OCI-LY1 (cell line): Measurements from ENCODE around the gene POLR3B.

Experiments
- H2AFZ ChIP-seq: fragments of 200-600 bp; sonication (generic), shearing (Covaris generic); 2 replicates; pipeline ENCODE4 v1.6.0; 2014; ENCODE audit warnings: antibody characterized with exemption, mild to moderate bottlenecking, low read length
- H3F3A ChIP-seq: fragments of 200-600 bp; sonication (generic), shearing (Covaris generic); 2 replicates; pipeline ENCODE4 v1.6.0; 2014; ENCODE audit warnings: mild to moderate bottlenecking, antibody characterized with exemption, low read length, moderate library complexity; ENCODE audit not compliant: insufficient read depth
- H3K27ac ChIP-seq: fragments of 200-600 bp; sonication (generic); 2 replicates; pipeline ENCODE4 v1.5.1; 2014; ENCODE audit warnings: low read length, mixed run types, mild to moderate bottlenecking, low read depth; ENCODE audit not compliant: poor library complexity, severe bottlenecking
- H3K27me3 ChIP-seq: fragments of 200-600 bp; sonication (generic); 2 replicates; pipeline ENCODE4 v1.6.0; 2014; ENCODE audit warnings: antibody characterized with exemption, mild to moderate bottlenecking, low read length, moderate library complexity; ENCODE audit not compliant: insufficient read depth
- H3K36me3 ChIP-seq: fragments of 200-600 bp; sonication (generic); 2 replicates; pipeline ENCODE4 v1.6.1; 2014; ENCODE audit warnings: mild to moderate bottlenecking, antibody characterized with exemption, low read length, moderate library complexity, mixed read lengths; ENCODE audit not compliant: insufficient read depth
- H3K4me1 ChIP-seq: fragments of 200-600 bp; sonication (generic); 2 replicates; pipeline ENCODE4 v1.5.1; 2014; ENCODE audit warnings: mild to moderate bottlenecking, low read length, moderate library complexity; ENCODE audit not compliant: insufficient read depth, severe bottlenecking
- H3K4me2 ChIP-seq: fragments of 200-600 bp; sonication (generic), shearing (Covaris generic); 2 replicates; pipeline ENCODE4 v1.6.1; 2014; ENCODE audit warnings: low read length
- H3K4me3 ChIP-seq: fragments of 200-600 bp; sonication (generic); 2 replicates; pipeline ENCODE4 v1.5.1; 2014; ENCODE audit warnings: low read length, low read depth, mild to moderate bottlenecking, mixed read lengths; ENCODE audit not compliant: poor library complexity, severe bottlenecking
- H3K79me2 ChIP-seq: fragments of 200-600 bp; shearing (Covaris generic); 2 replicates; pipeline ENCODE4 v1.6.1; 2016; ENCODE audit warnings: mixed run types, low read length, mixed read lengths; ENCODE audit not compliant: insufficient read depth
- H3K9ac ChIP-seq: fragments of 200-600 bp; sonication (generic), shearing (Covaris generic); 2 replicates; pipeline ENCODE4 v1.6.1; 2014; ENCODE audit warnings: mild to moderate bottlenecking, low read length, mixed read lengths
- H3K9me2 ChIP-seq: fragments of 200-600 bp; sonication (generic), shearing (Covaris generic); 2 replicates; pipeline ENCODE4 v1.6.1; 2014; ENCODE audit warnings: low read depth, mild to moderate bottlenecking, low read length, mixed read lengths
- H3K9me3 ChIP-seq: fragments of 200-600 bp; shearing (Covaris generic); 2 replicates; pipeline ENCODE4 v1.6.1; 2014; ENCODE audit warnings: low read length, mixed read lengths
- H4K20me1 ChIP-seq: fragments of 200-600 bp; sonication (generic), shearing (Covaris generic); 2 replicates; pipeline ENCODE4 v1.6.0; 2016; ENCODE audit warnings: mild to moderate bottlenecking, low read length; ENCODE audit not compliant: insufficient read depth
- EZH2 ChIP-seq: fragments of 200-600 bp; sonication (generic), shearing (Covaris generic); IDR thresholded peaks from 2 replicates; pipeline ENCODE4 v1.8.0; 2017; ENCODE audit warnings: borderline replicate concordance, mixed run types, mild to moderate bottlenecking, antibody characterized with exemption, low read length, moderate library complexity, mixed read lengths
- TF ChIP-seq, protein P1 (sequence below): fragments of 200-600 bp; sonication (generic), shearing (Covaris generic); IDR thresholded peaks from 2 replicates; pipeline ENCODE4 v1.5.1; 2017; ENCODE audit warnings: mild to moderate bottlenecking, antibody characterized with exemption, low read length, moderate library complexity, mixed read lengths

POLR3B gene

GRCh38 chr12:106387848-106388377, 30.4 kb downstream of the POLR3B start:
- no peaks in the 10 kb centered on the region for H3F3A ChIP-seq
- no peaks in the 10 kb centered on the region for H3K79me2 ChIP-seq
- H2AFZ ChIP-seq, result no peak overlapping the region
- H3K4me2 ChIP-seq, result no peak overlapping the region
- no peak overlapping the region for H3K9ac ChIP-seq
- TF ChIP-seq EZH2, result no peak
- TF ChIP-seq, protein P1, sequence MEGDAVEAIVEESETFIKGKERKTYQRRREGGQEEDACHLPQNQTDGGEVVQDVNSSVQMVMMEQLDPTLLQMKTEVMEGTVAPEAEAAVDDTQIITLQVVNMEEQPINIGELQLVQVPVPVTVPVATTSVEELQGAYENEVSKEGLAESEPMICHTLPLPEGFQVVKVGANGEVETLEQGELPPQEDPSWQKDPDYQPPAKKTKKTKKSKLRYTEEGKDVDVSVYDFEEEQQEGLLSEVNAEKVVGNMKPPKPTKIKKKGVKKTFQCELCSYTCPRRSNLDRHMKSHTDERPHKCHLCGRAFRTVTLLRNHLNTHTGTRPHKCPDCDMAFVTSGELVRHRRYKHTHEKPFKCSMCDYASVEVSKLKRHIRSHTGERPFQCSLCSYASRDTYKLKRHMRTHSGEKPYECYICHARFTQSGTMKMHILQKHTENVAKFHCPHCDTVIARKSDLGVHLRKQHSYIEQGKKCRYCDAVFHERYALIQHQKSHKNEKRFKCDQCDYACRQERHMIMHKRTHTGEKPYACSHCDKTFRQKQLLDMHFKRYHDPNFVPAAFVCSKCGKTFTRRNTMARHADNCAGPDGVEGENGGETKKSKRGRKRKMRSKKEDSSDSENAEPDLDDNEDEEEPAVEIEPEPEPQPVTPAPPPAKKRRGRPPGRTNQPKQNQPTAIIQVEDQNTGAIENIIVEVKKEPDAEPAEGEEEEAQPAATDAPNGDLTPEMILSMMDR, result no peak
- H4K20me1 ChIP-seq, result no peaks in the 10 kb centered on the region
- H3K36me3 ChIP-seq, result peaks cover 6% of the 10 kb centered on the region; the same call in 1 of the 2 replicates
- no peaks in the 10 kb centered on the region for H3K9me3 ChIP-seq
- no peaks in the 10 kb centered on the region for H3K4me1 ChIP-seq
- no peaks in the 10 kb centered on the region for H3K27me3 ChIP-seq
- no peak overlapping the region for H3K4me3 ChIP-seq
- no peaks in the 10 kb centered on the region for H3K9me2 ChIP-seq
- H3K27ac ChIP-seq, result no peak overlapping the region

DNA sequence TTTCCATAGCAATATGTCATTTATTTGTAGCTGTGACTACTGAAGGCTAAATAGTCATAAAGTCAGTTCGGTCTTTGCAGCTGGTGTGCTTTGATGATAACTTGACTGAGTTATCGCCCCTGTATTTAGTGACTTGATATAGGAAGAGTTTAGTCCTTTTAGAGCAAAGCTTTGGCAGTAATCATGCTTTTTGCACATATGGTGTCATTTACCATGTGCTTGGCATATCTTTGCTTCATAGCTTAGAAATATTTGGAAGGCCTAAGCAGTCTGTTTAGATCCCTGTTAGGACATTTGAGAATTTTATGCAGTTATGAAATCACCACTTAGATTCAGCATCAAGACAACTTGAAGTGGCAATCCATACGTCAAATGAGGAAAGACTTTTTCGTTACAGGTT, 31.6 kb downstream of the POLR3B start:
- Histone ChIP-seq H3F3A (no peaks in the 10 kb centered on the region), H3K36me3 (peaks cover 8% of the 10 kb centered on the region), H4K20me1 (no peaks in the 10 kb centered on the region), H3K27ac (no peak overlapping the region), H2AFZ (no peak overlapping the region), H3K9me3 (no peaks in the 10 kb centered on the region), H3K4me1 (no peaks in the 10 kb centered on the region), H3K9ac (no peak overlapping the region), H3K4me3 (no peak overlapping the region), H3K9me2 (no peaks in the 10 kb centered on the region), H3K4me2 (no peak overlapping the region), H3K27me3 (no peaks in the 10 kb centered on the region), H3K79me2 (no peaks in the 10 kb centered on the region)
- TF ChIP-seq, protein P1, result no peak
- TF ChIP-seq EZH2, result no peak

DNA sequence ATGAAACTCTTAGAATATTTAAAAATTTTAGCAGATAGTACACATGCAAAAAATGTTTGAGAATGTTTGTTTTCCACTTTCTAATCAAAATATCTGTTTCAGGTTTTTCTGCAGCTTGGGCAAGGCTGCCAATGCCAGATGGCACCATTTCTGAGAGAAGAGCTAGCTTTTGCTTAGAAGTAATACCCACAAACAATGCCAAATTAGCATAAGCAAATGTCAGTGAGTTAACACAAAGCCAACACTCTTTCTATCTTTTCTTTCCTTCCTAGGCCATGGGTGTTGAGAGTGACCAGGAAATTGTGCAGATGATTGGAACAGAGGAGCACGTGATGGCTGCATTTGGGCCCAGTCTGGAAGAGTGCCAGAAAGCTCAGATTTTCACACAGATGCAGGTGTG, 35.2 kb downstream of the POLR3B start:
- no peaks in the 10 kb centered on the region for H3K4me1 ChIP-seq
- peaks cover 32% of the 10 kb centered on the region for H3K36me3 ChIP-seq
- no peak overlapping the region for H2AFZ ChIP-seq
- H3K79me2 ChIP-seq, result no peaks in the 10 kb centered on the region
- H3F3A ChIP-seq, result no peaks in the 10 kb centered on the region
- no peaks in the 10 kb centered on the region for H3K9me2 ChIP-seq
- no peak overlapping the region for H3K4me3 ChIP-seq
- TF ChIP-seq EZH2, result no peak
- TF ChIP-seq, protein P1, result no peak
- no peak overlapping the region for H3K27ac ChIP-seq
- no peaks in the 10 kb centered on the region for H3K9me3 ChIP-seq
- no peak overlapping the region for H3K9ac ChIP-seq
- H3K4me2 ChIP-seq, result no peak overlapping the region
- H4K20me1 ChIP-seq, result no peaks in the 10 kb centered on the region
- no peaks in the 10 kb centered on the region for H3K27me3 ChIP-seq
